NCI-H2196 treated with DMSO at 0.1 percent for 48 hours (cell line): ENCODE results near the gene NMNAT3.

ENCODE experiments used
- DNase-seq: peaks from one replicate; lab custom pipeline; 2025; ENCODE audit not compliant: unreplicated experiment; lab: John Stamatoyannopoulos, UW

Gene NMNAT3

GRCh38 chr3:139676108-139676507 lies 1.7 kb downstream of the NMNAT3 start:
- no peak for DNase-seq

- DNase-seq, result no peak
Observed at GRCh38 chr3:139675327-139675726, 2.4 kb downstream of the NMNAT3 start.

DNA sequence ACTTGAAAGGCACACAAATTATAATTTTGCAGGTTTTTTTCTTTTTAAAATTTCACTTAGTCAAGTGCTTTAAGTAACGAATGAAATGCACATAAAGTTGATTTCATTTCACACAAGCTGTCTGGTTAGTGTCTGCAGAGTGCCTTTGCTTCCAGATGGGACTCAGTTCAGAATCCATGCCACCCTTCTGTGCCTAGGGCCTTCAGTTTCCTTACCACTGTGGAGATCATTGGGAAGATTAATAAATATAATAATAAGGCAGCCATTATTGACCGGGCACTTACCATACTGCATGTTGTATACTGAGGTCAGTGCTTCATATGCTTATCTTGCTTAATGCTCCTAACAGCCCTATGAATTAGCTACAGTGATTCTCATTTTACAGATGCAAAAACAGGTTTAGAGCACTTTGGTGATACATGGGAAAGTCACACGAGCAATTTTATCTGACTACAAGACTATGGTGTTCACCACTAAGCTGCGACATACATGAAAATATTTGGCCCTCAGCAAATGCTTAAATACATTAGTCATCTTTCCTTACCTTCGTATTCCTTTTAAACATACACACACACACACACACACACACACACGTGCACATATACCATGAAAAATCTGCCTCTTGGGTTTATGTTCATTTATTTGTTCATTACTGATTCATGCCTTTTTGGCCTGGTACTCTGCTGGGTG lies 3.1 kb downstream of the NMNAT3 start:
- no peak for DNase-seq

- no peak for DNase-seq
Observed at GRCh38 chr3:139672884-139673283, 4.9 kb downstream of the NMNAT3 start.

- DNase-seq, result no peak
Observed at GRCh38 chr3:139671863-139672646, 5.7 kb downstream of the NMNAT3 start.

DNA sequence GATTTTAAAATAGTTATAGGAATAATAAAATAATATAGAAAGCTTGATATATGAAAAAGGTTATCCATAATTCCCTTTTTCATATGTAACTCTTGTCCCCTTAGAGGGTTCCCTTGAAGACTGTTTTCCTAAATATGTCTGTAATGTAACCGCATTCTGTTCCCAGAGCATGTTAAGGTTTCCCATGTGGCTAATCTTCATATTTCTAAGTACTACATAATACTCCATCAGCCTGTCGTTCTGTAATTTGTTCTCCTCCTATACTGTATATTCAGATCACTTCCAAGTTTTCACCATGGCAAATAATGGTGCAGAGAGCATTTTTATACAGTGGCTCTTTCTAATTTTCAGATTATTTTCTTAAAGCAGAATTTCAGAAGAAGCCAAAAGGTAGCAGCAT lies 6.7 kb downstream of the NMNAT3 start:
- no peak for DNase-seq

DNA sequence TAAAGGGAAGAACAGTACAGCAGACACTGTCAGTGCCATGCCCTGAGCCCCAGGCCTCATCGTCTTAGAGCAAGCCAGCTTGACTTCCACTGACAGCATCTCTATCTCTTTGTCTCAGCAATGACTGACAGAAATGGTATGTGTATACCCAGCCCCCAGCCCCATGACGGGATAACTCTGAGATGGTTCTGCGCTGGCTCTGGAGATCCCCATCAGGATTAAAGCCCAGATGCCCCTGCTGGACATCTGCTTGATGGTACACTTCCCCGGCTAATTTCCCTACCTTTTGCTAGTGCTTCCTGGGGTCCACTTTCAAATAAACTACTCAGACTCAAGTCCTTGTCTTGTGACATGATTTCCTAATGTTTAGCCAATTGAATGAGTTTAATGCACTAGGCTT lies 7.6 kb downstream of the NMNAT3 start:
- no peak for DNase-seq

GRCh38 chr3:139668332-139668731 lies 9.4 kb downstream of the NMNAT3 start:
- DNase-seq, result no peak

- DNase-seq, result no peak
Observed at GRCh38 chr3:139664958-139665357, 12.8 kb downstream of the NMNAT3 start.

DNA sequence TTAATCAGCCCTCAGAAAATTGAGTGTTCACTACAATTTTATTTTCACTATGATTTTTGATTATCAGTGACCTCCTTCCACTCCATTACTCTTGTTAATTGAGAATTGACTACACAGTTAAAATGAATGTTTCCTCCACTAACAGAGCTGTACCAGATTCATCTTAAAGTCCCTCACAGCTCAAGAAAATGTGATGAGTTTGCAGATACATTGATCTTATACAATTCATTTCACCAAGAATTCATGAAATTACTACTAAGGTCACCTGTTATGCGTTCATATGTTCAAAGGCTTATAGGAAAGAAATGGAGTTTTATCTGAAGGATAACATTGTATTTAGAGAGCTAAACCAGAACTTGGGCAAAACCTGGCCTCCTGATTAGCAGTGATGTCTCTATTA lies 17.5 kb downstream of the NMNAT3 start:
- DNase-seq, result no peak

- no peak for DNase-seq
Observed at GRCh38 chr3:139659511-139659910, 18.3 kb downstream of the NMNAT3 start.

- no peak for DNase-seq
Observed at GRCh38 chr3:139657936-139658335, 19.8 kb downstream of the NMNAT3 start.

GRCh38 chr3:139657434-139657833 lies 20.3 kb downstream of the NMNAT3 start:
- no peak for DNase-seq

DNA sequence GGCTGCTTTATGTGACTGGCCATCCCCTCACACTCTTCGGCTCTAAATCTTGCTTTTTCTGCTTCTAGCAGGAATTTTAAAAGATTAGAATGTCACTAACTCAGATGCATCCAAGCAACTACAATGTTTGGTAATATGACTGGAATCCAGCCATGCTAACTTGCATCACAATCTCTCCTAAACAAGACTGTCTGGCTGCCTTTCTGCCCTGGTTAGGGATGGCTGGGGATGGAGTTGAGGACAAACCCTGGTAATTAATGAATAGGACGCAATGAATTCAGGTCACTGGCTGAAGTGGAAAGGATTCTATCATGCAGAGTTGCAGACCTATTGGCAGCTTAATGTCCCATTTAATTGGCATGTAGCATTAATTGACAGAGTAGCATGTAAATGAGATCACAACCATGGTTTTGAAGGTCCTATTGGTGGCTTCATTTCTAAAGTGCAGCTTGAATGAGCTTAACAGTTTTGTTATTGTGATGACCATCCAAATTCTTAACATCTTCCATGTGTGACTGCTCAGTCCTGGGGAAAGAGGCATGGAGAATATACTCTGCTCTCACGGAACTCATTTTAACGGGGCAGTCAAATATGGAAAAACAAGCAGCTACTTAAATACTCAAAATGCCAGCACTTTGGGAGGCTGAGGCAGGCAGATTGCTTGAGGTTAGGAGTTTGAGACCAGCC lies 21.7 kb downstream of the NMNAT3 start:
- DNase-seq, result no peak

GRCh38 chr3:139654637-139655365 lies 23.0 kb downstream of the NMNAT3 start:
- no peak for DNase-seq

DNA sequence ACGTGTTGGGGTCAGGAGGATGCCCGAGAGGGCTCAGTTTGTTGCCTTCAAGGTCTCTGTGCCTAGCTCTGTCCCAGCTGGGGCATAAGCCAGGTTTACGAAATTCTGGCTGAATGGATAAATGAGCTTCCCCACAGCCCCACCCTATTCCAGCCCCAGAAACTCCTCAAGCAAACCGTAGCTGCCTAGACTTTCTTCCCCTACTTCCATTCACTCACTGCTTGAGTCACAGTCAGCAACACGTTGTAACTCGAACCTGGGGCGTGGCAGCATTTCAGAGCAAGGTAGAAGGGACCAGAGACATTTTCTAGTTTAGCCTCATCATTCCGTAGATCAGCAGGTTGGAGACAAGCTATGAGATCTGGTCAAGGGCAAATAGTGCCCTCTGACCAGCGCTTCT lies 24.2 kb downstream of the NMNAT3 start:
- no peak for DNase-seq

GRCh38 chr3:139652561-139652960 lies 25.2 kb downstream of the NMNAT3 start:
- DNase-seq, result no peak

DNA sequence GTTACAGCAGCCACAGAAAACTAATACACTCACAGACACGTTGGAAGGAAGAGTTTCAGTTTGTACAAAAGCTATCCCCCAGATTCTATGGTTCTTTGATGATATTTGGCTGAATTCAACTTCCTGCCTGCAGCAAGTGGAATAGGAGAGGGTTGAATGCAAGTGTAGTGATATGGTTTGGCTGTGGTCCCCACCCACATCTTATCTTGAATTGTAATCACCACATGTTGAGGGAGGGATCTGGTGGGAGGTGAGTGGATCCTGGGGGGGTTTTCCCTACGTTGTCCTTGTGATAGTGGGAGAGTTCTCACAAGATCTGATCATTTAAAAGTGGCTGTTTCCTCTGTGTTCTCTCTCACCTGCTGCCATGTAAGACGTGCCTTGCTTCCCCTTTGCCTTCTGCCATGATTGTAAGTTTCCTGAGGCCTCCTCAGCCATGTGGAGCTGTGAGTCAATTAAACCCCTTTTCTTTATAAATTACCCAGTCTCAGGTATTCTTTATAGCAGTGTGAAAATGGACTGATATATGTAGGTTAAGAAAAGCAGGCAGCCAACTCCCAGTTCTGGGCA lies 29.8 kb downstream of the NMNAT3 start:
- DNase-seq, result no peak

- DNase-seq, result no peak
Observed at GRCh38 chr3:139646512-139646911, 31.3 kb downstream of the NMNAT3 start.

- DNase-seq, result no peak
Observed at GRCh38 chr3:139642996-139643395, 34.8 kb downstream of the NMNAT3 start.

DNA sequence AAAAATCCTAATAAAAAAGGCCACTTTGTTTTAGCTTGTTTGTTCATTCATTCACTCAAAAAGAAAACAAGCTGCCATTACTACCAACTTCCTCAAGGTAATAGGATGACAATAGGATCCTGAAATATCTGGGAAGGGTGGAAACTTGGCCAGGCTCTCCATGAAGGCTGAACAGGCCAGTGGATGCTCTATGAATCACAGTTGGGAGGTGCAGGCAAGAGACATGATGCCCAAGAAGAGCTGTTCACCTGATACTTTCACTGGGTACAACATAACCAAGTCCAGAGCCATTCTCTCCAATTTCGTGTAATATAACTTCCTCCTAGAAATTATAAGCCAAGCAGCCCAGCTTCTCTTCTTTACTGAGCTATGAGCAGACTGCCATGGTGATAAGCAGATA lies 37.3 kb downstream of the NMNAT3 start:
- no peak for DNase-seq
